ENCODE measurements around the gene SERTAD3. TPM values are rescaled to one million over a fixed set of nuclear protein-coding genes. Genes with fewer than 3 reads are reported as not detected.

The SERTAD3 gene
- total and polyA plus RNA-seq, 10 of the 15 experiments (the other 5 are each of a cell fraction or from before 2014, with no cell fraction given): 4.2 to 22.4 (median 13.7) TPM

DNA sequence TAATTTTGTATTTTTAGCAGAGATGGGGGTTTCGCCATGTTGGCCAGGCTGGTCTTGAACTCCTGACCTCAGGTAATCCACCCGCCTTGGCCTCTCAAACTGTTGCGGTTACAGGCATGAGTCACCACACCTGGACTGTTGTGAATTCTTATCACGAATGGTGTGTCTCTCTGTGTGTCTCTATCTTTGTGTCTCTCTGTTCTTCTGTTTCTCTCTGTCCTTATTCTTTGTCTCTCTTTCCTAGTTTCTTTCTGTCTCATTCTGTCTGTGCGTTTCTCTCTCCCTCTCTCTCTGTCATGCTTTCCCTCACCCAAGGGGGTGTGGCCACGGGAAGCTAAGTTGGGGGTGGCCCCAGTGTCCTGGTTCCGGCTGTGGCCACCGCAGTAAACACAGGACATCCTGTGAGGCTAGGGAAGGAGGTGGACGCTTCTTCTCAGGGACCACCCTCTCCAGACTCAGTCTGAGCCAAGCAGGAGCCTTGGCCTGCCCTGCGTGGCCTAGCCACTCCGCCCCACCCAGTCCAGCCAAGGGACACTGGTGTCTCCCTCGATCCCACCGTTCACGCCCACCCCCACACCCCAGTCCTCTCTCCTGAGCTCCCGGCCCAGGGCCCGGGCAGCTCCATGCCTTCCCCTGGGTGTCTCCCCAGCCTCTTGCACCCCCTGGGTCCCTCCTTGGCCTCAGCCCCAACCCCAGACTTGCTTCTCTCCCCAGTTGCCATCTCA is 27.1 kb downstream of the SERTAD3 start (continued):
- peak; percentile 17 for TF ChIP-seq MEF2B (IDR thresholded peaks at IDR 0.05; ENCODE audit: partially characterized antibody, poor library complexity, severe bottlenecking)
- TF ChIP-seq MXI1 (IDR thresholded peaks at IDR 0.05; ENCODE audit: low read depth, low read length): no peak
- TF ChIP-seq POLR2AphosphoS2 (IDR thresholded peaks at IDR 0.05; ENCODE audit: low read depth, low read length): no peak
- TF ChIP-seq PAX5 (IDR thresholded peaks at IDR 0.05; ENCODE audit: borderline replicate concordance, low read depth, low read length): 0 out of 2 replicates have a peak, but pooled peaks have one; percentile 31
- no peak for TF ChIP-seq SMC3 (IDR thresholded peaks at IDR 0.05; ENCODE audit: borderline replicate concordance, low read length)
- TF ChIP-seq EP300 (IDR thresholded peaks at IDR 0.05; ENCODE audit: borderline replicate concordance in 1 of 2, control insufficient read depth in 1 of 2, low read depth in 2 of 2, low read length in 2 of 2): peak; percentile 36 to 60; a peak in 3 of 4 replicates
- TF ChIP-seq, protein P1, sequence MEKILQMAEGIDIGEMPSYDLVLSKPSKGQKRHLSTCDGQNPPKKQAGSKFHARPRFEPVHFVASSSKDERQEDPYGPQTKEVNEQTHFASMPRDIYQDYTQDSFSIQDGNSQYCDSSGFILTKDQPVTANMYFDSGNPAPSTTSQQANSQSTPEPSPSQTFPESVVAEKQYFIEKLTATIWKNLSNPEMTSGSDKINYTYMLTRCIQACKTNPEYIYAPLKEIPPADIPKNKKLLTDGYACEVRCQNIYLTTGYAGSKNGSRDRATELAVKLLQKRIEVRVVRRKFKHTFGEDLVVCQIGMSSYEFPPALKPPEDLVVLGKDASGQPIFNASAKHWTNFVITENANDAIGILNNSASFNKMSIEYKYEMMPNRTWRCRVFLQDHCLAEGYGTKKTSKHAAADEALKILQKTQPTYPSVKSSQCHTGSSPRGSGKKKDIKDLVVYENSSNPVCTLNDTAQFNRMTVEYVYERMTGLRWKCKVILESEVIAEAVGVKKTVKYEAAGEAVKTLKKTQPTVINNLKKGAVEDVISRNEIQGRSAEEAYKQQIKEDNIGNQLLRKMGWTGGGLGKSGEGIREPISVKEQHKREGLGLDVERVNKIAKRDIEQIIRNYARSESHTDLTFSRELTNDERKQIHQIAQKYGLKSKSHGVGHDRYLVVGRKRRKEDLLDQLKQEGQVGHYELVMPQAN (conservative IDR thresholded peaks at IDR 0.05): no peak
- peak; percentile 85; the same call in 1 of the 2 replicates for TF ChIP-seq NFIC (IDR thresholded peaks at IDR 0.05; ENCODE audit: low read depth, low read length)
- 0 out of 2 replicates have a peak, but pooled peaks have one; percentile 23 for TF ChIP-seq TAF1 (IDR thresholded peaks at IDR 0.05; ENCODE audit: borderline replicate concordance, low read depth, low read length)
- no peak for TF ChIP-seq HCFC1 (IDR thresholded peaks at IDR 0.05; ENCODE audit: low read length)
- TF ChIP-seq TBL1XR1 (IDR thresholded peaks at IDR 0.05; ENCODE audit: low read depth, low read length): no peak
- no peak for TF ChIP-seq CBX3 (IDR thresholded peaks at IDR 0.05; ENCODE audit: borderline replicate concordance, low read depth)
- no peak for TF ChIP-seq SUZ12 (IDR thresholded peaks at IDR 0.05; ENCODE audit: unreplicated experiment)
- TF ChIP-seq ATF3 (IDR thresholded peaks at IDR 0.05; ENCODE audit: borderline replicate concordance, extremely low read depth, low read depth, low read length): no peak
- no peak for TF ChIP-seq BACH1 (IDR thresholded peaks at IDR 0.05; ENCODE audit: borderline replicate concordance)
- no peak for TF ChIP-seq NFYB (IDR thresholded peaks at IDR 0.05; ENCODE audit: insufficient read depth, low read depth, low read length)
- no peak for TF ChIP-seq PML (IDR thresholded peaks at IDR 0.05; ENCODE audit: low read length)
- TF ChIP-seq STAT1 (conservative IDR thresholded peaks at IDR 0.05): no peak
- TF ChIP-seq ZBTB4 (CRISPR knock-in tag; IDR thresholded peaks at IDR 0.05): no peak
- peak; percentile 50; the same call in 1 of the 2 replicates for TF ChIP-seq IKZF1 (conservative IDR thresholded peaks at IDR 0.05)
- no peak for TF ChIP-seq SIN3A (IDR thresholded peaks at IDR 0.05; ENCODE audit: low read depth, low read length)
- no peak for TF ChIP-seq KDM1A (IDR thresholded peaks at IDR 0.05; ENCODE audit: borderline replicate concordance)
- no peak for TF ChIP-seq NRF1 (conservative IDR thresholded peaks at IDR 0.05; ENCODE audit: low read depth, low read length)
- peak; percentile 41; the same call in 1 of the 2 replicates for TF ChIP-seq POLR2A (IDR thresholded peaks at IDR 0.05; ENCODE audit: low read depth, low read length)
- TF ChIP-seq, protein P2, sequence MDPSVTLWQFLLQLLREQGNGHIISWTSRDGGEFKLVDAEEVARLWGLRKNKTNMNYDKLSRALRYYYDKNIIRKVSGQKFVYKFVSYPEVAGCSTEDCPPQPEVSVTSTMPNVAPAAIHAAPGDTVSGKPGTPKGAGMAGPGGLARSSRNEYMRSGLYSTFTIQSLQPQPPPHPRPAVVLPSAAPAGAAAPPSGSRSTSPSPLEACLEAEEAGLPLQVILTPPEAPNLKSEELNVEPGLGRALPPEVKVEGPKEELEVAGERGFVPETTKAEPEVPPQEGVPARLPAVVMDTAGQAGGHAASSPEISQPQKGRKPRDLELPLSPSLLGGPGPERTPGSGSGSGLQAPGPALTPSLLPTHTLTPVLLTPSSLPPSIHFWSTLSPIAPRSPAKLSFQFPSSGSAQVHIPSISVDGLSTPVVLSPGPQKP (IDR thresholded peaks at IDR 0.05; ENCODE audit: low read depth, low read length): no peak

Measured in GM12878 (cell line).